A549 (cell line): Measurements from ENCODE around the gene RAB37.

Experiments used
- POLR2A ChIP-seq: IDR thresholded peaks from 2 replicates; pipeline ENCODE4 v1.6.1; 2012; ENCODE audit warnings: mild to moderate bottlenecking, low read length
- TF ChIP-seq, protein P1 (sequence below): fragments of >200 bp; sonication (Bioruptor Twin); formaldehyde crosslinking; IDR thresholded peaks from 3 replicates; pipeline ENCODE4 v1.5.1; 2016

DNA sequence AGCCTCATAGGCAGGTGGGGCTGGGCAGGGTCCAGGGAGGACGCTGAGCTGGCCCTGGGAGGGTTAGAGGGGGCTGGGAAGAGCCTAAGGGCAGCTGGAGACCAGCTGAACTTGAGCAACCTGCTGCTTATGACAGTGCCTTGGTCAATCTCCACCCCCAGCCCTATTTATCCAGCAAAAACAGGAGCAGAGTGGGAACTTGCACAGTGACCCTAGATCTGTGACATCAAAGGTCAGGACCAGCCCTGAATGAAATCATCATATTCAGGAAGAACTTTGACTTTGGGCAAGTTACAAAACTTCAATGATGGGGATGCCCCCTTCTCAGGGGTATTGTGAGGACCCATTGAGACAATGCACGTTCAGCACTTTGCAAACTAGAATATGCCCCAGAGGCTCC is 33.7 kb upstream of the RAB37 start:
- TF ChIP-seq POLR2A = no peak
- TF ChIP-seq, protein P1, sequence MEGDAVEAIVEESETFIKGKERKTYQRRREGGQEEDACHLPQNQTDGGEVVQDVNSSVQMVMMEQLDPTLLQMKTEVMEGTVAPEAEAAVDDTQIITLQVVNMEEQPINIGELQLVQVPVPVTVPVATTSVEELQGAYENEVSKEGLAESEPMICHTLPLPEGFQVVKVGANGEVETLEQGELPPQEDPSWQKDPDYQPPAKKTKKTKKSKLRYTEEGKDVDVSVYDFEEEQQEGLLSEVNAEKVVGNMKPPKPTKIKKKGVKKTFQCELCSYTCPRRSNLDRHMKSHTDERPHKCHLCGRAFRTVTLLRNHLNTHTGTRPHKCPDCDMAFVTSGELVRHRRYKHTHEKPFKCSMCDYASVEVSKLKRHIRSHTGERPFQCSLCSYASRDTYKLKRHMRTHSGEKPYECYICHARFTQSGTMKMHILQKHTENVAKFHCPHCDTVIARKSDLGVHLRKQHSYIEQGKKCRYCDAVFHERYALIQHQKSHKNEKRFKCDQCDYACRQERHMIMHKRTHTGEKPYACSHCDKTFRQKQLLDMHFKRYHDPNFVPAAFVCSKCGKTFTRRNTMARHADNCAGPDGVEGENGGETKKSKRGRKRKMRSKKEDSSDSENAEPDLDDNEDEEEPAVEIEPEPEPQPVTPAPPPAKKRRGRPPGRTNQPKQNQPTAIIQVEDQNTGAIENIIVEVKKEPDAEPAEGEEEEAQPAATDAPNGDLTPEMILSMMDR = no peak
